GM04503 (cell line): ENCODE data around the gene METTL23.
"Not testable (repeated sequence)": the region's sequence is repeated elsewhere in the genome, so short reads cannot be mapped to it uniquely, and the experiment has no call there.

Experiments used
- DNase-seq: peaks from one replicate; pipeline ENCODE4 v3.0.0-alpha.2; 2012; ENCODE audit warnings: low read depth

The METTL23 gene

GRCh38 chr17:76713765-76714164 lies 12.9 kb upstream of the METTL23 start:
- DNase-seq = no peak

- no peak for DNase-seq
Observed at GRCh38 chr17:76714336-76714735, 12.3 kb upstream of the METTL23 start.

GRCh38 chr17:76714822-76715495 lies 11.7 kb upstream of the METTL23 start:
- DNase-seq = no peak

- no peak for DNase-seq
Observed at GRCh38 chr17:76715496-76715830, 11.2 kb upstream of the METTL23 start.

- DNase-seq = peak; percentile 100
Observed at GRCh38 chr17:76716146-76716838, 10.3 kb upstream of the METTL23 start.

GRCh38 chr17:76716839-76717215 lies 9.8 kb upstream of the METTL23 start:
- DNase-seq = peak; percentile 81

GRCh38 chr17:76718516-76718915 lies 8.1 kb upstream of the METTL23 start:
- no peak for DNase-seq

- DNase-seq = no peak
Observed at GRCh38 chr17:76720211-76720610, 6.4 kb upstream of the METTL23 start.

- DNase-seq = no peak
Observed at GRCh38 chr17:76720941-76721340, 5.7 kb upstream of the METTL23 start.

GRCh38 chr17:76721463-76721862 lies 5.2 kb upstream of the METTL23 start:
- DNase-seq = no peak

GRCh38 chr17:76722279-76722678 lies 4.4 kb upstream of the METTL23 start:
- DNase-seq = no peak

- not testable (repeated sequence) for DNase-seq
Observed at GRCh38 chr17:76722977-76723376, 3.7 kb upstream of the METTL23 start.

GRCh38 chr17:76723812-76724211 lies 2.8 kb upstream of the METTL23 start:
- DNase-seq = no peak

GRCh38 chr17:76725580-76726230 lies 934 bp upstream of the METTL23 start:
- no peak for DNase-seq

- DNase-seq = peak; percentile 78
Observed at GRCh38 chr17:76726231-76726775, 336 bp upstream of the METTL23 start, which contains the start of gene JMJD6. Gene JMJD6 (minus strand): TSS chr17:76726606. CDS start chr17:76726475, 131 bp downstream.

- DNase-seq = no peak
Observed at GRCh38 chr17:76727745-76728456, 1.3 kb downstream of the METTL23 start.

- not testable (repeated sequence) for DNase-seq
Observed at GRCh38 chr17:76731800-76732733, 5.4 kb downstream of the METTL23 start.

- DNase-seq = no peak
Observed at GRCh38 chr17:76732734-76733617, 6.3 kb downstream of the METTL23 start.

- no peak for DNase-seq
Observed at GRCh38 chr17:76733618-76733957, 6.9 kb downstream of the METTL23 start.
